Measurements from ENCODE around the gene GALNS.

The GALNS gene

GRCh38 chr16:88855176-88855575, 1.6 kb downstream of the GALNS start:
- DNase-seq: no peak

- DNase-seq: peak in 1 of 2 donors; percentile 24
Observed at GRCh38 chr16:88854306-88855111, 2.2 kb downstream of the GALNS start.

GRCh38 chr16:88853325-88853941, 3.3 kb downstream of the GALNS start:
- no peak for DNase-seq

GRCh38 chr16:88851616-88852015, 5.1 kb downstream of the GALNS start:
- no peak for DNase-seq

GRCh38 chr16:88850531-88851199, 6.1 kb downstream of the GALNS start:
- no peak for DNase-seq

- no peak for DNase-seq
Observed at GRCh38 chr16:88848557-88848956, 8.2 kb downstream of the GALNS start.

GRCh38 chr16:88847654-88848053, 9.1 kb downstream of the GALNS start:
- DNase-seq: no peak

- DNase-seq: no peak
Observed at GRCh38 chr16:88846088-88846487, 10.7 kb downstream of the GALNS start.

- no peak for DNase-seq
Observed at GRCh38 chr16:88844419-88845036, 12.2 kb downstream of the GALNS start.

GRCh38 chr16:88843256-88843655, 13.5 kb downstream of the GALNS start:
- no peak for DNase-seq

- DNase-seq: no peak
Observed at GRCh38 chr16:88842806-88843205, 13.9 kb downstream of the GALNS start.

- DNase-seq: no peak
Observed at GRCh38 chr16:88842308-88842756, 14.4 kb downstream of the GALNS start.

- DNase-seq: no peak
Observed at GRCh38 chr16:88841521-88842307, 15.0 kb downstream of the GALNS start.

- DNase-seq: no peak
Observed at GRCh38 chr16:88840600-88841215, 16.0 kb downstream of the GALNS start.

GRCh38 chr16:88839745-88840599, 16.8 kb downstream of the GALNS start:
- DNase-seq: no peak

- DNase-seq: no peak
Observed at GRCh38 chr16:88839026-88839529, 17.7 kb downstream of the GALNS start.

- no peak for DNase-seq
Observed at GRCh38 chr16:88838566-88838965, 18.2 kb downstream of the GALNS start.

GRCh38 chr16:88837806-88838205, 18.9 kb downstream of the GALNS start:
- no peak for DNase-seq

GRCh38 chr16:88836791-88837190, 20.0 kb downstream of the GALNS start:
- no peak for DNase-seq

- no peak for DNase-seq
Observed at GRCh38 chr16:88835818-88836217, 20.9 kb downstream of the GALNS start.

- DNase-seq: no peak
Observed at GRCh38 chr16:88835383-88835782, 21.4 kb downstream of the GALNS start.
